Ishikawa (cell line): ENCODE results near the gene OSM.

Source experiments
- CEBPB ChIP-seq: IDR thresholded peaks from 2 replicates; pipeline ENCODE4 v1.6.1; 2012
- CREB1 ChIP-seq: IDR thresholded peaks from 2 replicates; pipeline ENCODE4 v1.6.1; 2012; ENCODE audit warnings: low read depth
- EGR1 ChIP-seq: IDR thresholded peaks from 2 replicates; pipeline ENCODE4 v1.6.1; 2012
- EP300 ChIP-seq: IDR thresholded peaks from 2 replicates; pipeline ENCODE4 v1.6.1; 2012; ENCODE audit warnings: borderline replicate concordance
- FOXM1 ChIP-seq: IDR thresholded peaks from 2 replicates; pipeline ENCODE4 v1.6.1; 2012; ENCODE audit warnings: low read depth, borderline replicate concordance
- NFIC ChIP-seq: IDR thresholded peaks from 2 replicates; pipeline ENCODE4 v1.6.1; 2012
- RAD21 ChIP-seq: IDR thresholded peaks from 2 replicates; pipeline ENCODE4 v1.6.1; 2012; ENCODE audit warnings: low read depth
- TAF1 ChIP-seq: IDR thresholded peaks from 2 replicates; pipeline ENCODE4 v1.6.1; 2012; ENCODE audit warnings: low read depth, mild to moderate bottlenecking
- TCF12 ChIP-seq: IDR thresholded peaks from 2 replicates; pipeline ENCODE4 v1.6.1; 2012; ENCODE audit warnings: low read depth
- TEAD4 ChIP-seq: IDR thresholded peaks from 2 replicates; pipeline ENCODE4 v1.6.1; 2012
- YY1 ChIP-seq: IDR thresholded peaks from 2 replicates; pipeline ENCODE4 v1.6.1; 2012; ENCODE audit warnings: low read depth
- ZBTB7A ChIP-seq: IDR thresholded peaks from 2 replicates; pipeline ENCODE4 v1.6.1; 2012; ENCODE audit warnings: low read depth
- TF ChIP-seq, protein P1 (sequence below): IDR thresholded peaks from 2 replicates; pipeline ENCODE4 v1.6.1; 2012
- TF ChIP-seq, protein P2 (sequence below): IDR thresholded peaks from 2 replicates; pipeline ENCODE4 v1.6.1; 2012; ENCODE audit warnings: low read depth, mild to moderate bottlenecking
- TF ChIP-seq, protein P3 (sequence below): IDR thresholded peaks from 2 replicates; pipeline ENCODE4 v1.6.1; 2012

The OSM gene

DNA sequence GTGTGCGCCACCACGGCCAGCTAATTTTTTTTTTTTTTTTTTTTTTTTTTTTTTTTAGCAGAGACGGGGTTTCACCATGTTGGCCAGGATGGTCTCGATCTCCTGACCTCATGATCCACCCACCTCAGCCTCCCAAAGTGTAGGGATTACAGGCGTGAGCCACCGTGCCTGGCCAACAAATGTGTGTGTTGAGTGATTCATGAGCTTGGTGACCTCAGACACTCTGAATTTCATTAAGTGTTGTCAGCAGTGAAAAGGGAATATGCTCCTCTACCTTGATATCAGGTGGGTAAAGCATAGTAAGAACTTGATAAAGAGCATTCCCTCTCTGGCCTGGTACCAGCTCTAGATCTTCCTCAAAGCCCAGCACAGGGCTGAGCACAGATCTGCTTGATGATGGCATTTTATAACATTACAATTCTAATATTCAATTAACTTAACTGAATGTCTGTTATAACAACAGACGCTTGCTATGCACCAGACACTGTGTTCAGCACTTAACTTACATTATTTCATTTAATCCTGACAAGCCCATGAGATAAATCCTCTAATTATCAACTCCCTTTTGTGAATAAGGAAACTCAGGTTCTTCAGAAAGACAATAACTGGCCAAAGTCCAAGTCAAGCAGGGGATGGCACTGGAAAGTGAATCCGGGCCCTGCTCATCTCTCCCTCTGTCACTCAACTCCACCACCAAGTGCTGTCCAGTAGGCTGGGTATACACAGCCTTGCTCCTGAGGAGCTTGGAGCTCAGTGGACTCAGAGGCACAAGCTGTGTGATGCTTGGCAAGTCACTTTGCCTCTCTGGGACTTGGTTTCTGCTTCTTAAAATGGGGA is 47.1 kb upstream of the OSM start:
- TF ChIP-seq FOXM1: no peak
- TF ChIP-seq, protein P1, sequence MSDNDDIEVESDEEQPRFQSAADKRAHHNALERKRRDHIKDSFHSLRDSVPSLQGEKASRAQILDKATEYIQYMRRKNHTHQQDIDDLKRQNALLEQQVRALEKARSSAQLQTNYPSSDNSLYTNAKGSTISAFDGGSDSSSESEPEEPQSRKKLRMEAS: no peak
- TF ChIP-seq CREB1: no peak
- no peak for TF ChIP-seq TCF12
- TF ChIP-seq CEBPB: no peak
- no peak for TF ChIP-seq YY1
- no peak for TF ChIP-seq RAD21
- no peak for TF ChIP-seq TAF1
- TF ChIP-seq NFIC: no peak
- TF ChIP-seq, protein P2, sequence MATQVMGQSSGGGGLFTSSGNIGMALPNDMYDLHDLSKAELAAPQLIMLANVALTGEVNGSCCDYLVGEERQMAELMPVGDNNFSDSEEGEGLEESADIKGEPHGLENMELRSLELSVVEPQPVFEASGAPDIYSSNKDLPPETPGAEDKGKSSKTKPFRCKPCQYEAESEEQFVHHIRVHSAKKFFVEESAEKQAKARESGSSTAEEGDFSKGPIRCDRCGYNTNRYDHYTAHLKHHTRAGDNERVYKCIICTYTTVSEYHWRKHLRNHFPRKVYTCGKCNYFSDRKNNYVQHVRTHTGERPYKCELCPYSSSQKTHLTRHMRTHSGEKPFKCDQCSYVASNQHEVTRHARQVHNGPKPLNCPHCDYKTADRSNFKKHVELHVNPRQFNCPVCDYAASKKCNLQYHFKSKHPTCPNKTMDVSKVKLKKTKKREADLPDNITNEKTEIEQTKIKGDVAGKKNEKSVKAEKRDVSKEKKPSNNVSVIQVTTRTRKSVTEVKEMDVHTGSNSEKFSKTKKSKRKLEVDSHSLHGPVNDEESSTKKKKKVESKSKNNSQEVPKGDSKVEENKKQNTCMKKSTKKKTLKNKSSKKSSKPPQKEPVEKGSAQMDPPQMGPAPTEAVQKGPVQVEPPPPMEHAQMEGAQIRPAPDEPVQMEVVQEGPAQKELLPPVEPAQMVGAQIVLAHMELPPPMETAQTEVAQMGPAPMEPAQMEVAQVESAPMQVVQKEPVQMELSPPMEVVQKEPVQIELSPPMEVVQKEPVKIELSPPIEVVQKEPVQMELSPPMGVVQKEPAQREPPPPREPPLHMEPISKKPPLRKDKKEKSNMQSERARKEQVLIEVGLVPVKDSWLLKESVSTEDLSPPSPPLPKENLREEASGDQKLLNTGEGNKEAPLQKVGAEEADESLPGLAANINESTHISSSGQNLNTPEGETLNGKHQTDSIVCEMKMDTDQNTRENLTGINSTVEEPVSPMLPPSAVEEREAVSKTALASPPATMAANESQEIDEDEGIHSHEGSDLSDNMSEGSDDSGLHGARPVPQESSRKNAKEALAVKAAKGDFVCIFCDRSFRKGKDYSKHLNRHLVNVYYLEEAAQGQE: no peak
- TF ChIP-seq, protein P3, sequence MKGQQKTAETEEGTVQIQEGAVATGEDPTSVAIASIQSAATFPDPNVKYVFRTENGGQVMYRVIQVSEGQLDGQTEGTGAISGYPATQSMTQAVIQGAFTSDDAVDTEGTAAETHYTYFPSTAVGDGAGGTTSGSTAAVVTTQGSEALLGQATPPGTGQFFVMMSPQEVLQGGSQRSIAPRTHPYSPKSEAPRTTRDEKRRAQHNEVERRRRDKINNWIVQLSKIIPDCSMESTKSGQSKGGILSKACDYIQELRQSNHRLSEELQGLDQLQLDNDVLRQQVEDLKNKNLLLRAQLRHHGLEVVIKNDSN: no peak
- no peak for TF ChIP-seq ZBTB7A
- TF ChIP-seq EP300: no peak

DNA sequence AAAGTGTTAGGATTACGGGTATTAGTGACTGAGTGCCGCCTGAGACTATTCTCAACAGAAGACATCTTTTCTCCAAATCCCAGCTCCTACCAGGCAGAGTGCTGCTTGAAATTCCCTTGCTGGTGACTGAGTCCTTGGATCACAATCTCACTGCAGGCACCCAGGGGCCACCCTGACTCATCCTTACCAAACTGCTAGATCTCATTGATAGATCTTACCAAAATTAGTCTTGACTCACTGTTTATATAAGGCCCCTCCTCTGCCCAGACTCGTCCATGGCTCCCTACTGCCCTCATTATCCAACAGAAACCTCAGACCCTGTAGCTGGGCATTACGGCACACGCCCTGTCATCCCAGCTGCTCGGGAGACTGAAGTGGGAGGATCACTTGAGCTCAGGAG is 45.4 kb upstream of the OSM start:
- TF ChIP-seq YY1: no peak
- no peak for TF ChIP-seq CREB1
- no peak for TF ChIP-seq FOXM1
- TF ChIP-seq EP300: no peak
- TF ChIP-seq, protein P1: no peak
- no peak for TF ChIP-seq EGR1
- TF ChIP-seq, protein P3: no peak
- TF ChIP-seq RAD21: no peak
- TF ChIP-seq CEBPB: no peak
- TF ChIP-seq, protein P2: no peak
- TF ChIP-seq ZBTB7A: no peak
- no peak for TF ChIP-seq TEAD4
- no peak for TF ChIP-seq TAF1
- TF ChIP-seq TCF12: no peak
- no peak for TF ChIP-seq NFIC

DNA sequence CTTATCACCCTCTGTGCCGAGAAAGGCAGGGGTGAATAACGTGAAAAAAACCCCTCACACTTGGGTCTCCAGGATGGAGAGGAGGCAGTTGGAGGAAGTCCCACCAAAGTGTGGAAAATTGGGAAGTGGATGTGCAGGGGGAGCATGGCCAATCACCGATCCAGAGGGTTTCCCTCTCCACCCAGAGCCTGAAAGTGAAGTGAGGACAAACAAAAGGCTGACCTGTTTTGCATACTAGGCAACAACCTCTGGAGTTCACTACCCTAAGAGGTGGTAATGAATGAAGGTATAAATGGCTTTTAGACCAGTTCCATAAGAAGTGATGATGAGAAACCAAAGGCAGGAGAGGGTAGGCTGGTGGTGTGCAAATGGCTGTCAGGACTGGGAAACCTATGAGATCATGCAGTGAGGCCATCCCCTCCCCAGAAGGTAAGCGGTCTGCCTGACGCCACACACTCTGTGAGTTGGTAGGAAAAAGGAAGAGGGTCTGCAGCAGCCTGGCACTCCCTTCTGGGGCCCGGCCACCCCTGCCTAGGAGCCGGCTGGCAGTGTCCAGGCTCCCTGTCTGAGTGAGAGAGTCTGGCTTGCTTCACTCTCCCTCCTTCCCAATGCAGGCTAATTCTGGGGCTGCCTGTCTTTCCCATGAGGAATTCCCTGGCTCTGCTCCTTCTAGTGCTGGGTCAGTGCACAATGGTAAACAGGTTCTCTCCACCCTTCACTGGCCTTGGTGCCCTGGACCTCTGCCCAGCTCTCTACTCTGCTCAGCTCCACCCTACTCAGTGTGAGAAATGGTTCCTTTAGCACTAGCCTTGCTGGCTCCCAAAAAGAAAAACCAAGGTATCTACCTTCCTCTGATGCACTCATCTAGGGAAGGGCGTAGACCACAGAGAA is 44.5 kb upstream of the OSM start:
- no peak for TF ChIP-seq TAF1
- TF ChIP-seq, protein P2: no peak
- peak; percentile 33; the same call in 1 of the 2 replicates for TF ChIP-seq RAD21
- TF ChIP-seq EP300: peak; percentile 86
- 0 out of 2 replicates have a peak, but pooled peaks have one; percentile 50 for TF ChIP-seq YY1
- TF ChIP-seq NFIC: peak; percentile 94
- no peak for TF ChIP-seq ZBTB7A
- TF ChIP-seq TCF12: peak; percentile 84
- TF ChIP-seq, protein P3: no peak; the same call in 1 of the 2 replicates
- TF ChIP-seq EGR1: no peak
- no peak; the same call in 1 of the 2 replicates for TF ChIP-seq FOXM1
- TF ChIP-seq CEBPB: peak; percentile 23
- TF ChIP-seq, protein P1: peak; percentile 28; the same call in 1 of the 2 replicates
- TF ChIP-seq CREB1: no peak
- peak; percentile 82 for TF ChIP-seq TEAD4
